HG02840 (cell line): ENCODE results near the gene TNRC6B.
"Not testable (repeated sequence)": the region's sequence is repeated elsewhere in the genome, so short reads cannot be mapped to it uniquely, and the experiment has no call there.

Experiments used
- ATAC-seq: cut with Tn5 transposase; IDR thresholded peaks from one replicate; pipeline ENCODE4 v1.9.1; 2021; ENCODE audit warnings: mild to moderate bottlenecking, moderate library complexity, moderate number of reproducible peaks; ENCODE audit not compliant: unreplicated experiment, low FRiP score

TNRC6B gene

DNA sequence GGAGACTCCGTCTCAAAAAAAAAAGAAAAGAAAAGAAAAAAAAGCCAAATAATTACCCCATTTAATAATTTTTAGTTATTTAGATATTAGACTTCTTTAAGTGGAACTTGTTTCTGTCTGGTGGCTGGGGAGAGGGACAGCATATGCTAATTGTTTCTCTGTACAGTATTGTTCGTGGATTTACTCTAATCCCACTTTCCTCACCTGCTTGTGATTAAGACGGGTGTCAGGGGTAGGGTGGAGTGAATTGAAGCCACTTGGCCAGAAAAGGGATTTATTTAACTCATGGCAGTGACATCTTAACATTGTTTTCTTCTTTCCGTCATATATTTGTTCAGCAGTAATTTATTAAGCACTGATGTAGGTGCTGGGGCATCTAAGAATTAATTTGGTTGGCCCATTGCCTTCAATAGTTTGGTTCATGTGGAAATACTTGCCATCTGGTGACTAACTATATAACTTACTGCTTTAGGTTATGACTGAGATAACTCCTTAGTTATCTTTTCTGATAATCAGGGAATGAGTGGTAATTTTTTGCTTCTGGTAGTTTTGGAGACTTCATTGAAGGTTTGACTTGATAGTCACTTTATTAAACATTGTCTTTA, 4.6 kb downstream of the TNRC6B start:
- ATAC-seq = no peak

GRCh38 chr22:40183029-40183581, 5.4 kb downstream of the TNRC6B start:
- no peak for ATAC-seq

DNA sequence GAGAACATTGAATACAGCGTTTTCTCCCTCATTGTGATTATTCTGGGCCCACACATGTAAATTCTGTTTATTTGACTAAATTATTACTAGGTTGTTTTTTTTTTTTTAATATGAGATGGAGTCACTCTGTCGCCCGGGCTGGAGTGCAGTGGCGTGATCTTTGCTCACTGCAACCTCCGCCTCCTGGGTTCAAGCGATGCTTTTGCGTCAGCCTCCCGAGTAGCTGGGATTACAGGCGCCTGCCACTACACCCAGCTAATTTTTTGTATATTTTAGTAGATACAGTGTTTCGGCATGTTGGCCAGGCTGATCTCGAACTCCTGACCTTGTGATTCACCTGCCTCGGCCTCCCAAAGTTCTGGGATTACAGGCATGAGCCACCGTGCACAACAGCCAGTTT, 5.9 kb downstream of the TNRC6B start:
- not testable (repeated sequence) for ATAC-seq

DNA sequence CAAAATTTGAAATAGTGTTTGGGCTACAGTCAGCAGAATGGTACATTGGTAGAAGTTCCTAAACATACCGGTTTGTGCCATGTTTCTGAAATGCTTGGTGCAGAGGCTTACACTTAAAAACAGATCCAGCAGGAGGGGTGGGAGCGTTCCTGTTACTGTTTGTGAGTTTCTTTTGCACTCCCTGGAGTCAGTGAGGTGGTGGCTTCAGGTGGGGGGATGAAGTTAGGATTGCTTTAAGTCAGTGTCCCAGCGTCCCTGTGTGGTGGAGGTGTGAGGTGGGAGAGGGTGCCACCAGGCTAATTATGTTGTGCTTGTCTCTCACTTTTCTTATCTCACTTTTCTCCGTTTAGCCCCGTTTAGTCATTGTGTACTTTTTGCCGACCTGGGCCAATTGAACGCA, 9.7 kb downstream of the TNRC6B start:
- no peak for ATAC-seq

DNA sequence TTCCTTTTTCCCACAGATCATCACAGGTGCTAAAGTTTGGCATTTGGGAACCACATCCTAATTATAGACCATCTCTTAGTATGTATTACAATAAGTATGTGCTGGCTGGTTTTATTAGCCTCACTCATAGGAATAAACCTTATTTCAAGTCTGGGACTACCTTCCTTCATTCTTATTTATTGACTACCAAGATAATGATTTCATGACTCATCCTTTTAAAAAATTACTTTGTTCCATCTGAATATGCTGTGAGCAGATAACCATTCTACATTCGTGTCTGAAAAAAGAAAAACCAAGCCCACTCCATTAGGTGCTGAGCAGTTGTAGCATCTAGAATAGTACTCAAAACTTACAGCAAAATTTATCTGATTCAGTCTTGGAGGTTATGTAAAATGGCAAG, 12.3 kb downstream of the TNRC6B start:
- no peak for ATAC-seq

- ATAC-seq = no peak
Observed at GRCh38 chr22:40190501-40190900, 12.8 kb downstream of the TNRC6B start.

- no peak for ATAC-seq
Observed at GRCh38 chr22:40193429-40194421, 16.0 kb downstream of the TNRC6B start.

GRCh38 chr22:40194656-40195055, 16.9 kb downstream of the TNRC6B start:
- ATAC-seq = no peak

- ATAC-seq = no peak
Observed at GRCh38 chr22:40196628-40197360, 19.1 kb downstream of the TNRC6B start.

GRCh38 chr22:40197421-40197820, 19.7 kb downstream of the TNRC6B start:
- ATAC-seq = not testable (repeated sequence)

DNA sequence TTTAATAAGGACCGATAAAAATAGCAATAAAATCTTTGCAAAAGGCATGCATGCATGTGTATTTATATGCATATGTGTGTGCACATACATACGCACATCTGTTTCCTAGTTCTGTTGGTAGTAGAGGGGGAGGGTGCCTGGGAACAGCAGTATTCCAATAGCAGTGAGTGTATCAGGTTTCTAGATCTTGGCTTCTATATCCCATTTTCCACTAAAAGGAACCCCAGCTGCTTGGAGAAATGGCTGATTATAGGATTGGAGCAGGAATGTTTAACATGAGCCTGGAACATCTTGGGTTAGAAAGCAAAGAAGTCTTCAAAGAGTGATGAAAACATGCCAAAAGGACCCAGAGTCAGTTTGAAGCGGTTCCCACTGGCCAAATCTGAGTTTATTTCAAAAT, 21.0 kb downstream of the TNRC6B start:
- ATAC-seq = no peak

GRCh38 chr22:40199223-40199622, 21.5 kb downstream of the TNRC6B start:
- no peak for ATAC-seq

DNA sequence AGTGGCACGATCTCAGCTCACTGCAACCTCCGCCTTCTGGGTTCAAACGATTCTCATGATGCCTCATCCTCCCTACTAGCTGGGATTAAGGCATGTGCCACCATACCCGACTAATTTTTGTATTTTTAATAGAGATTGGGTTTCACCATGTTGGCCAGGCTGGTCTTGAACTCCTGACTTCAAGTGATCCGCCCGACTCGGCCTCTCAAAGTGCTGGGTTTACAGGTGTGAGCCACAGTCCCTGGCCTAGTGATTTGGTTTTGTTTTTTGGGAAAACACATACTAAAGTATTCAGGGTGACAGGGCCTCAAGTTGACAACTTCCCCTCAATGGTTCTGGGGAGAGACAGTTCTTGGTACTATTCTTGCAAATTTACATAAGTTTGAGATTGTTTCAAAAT, 22.1 kb downstream of the TNRC6B start:
- ATAC-seq = no peak

DNA sequence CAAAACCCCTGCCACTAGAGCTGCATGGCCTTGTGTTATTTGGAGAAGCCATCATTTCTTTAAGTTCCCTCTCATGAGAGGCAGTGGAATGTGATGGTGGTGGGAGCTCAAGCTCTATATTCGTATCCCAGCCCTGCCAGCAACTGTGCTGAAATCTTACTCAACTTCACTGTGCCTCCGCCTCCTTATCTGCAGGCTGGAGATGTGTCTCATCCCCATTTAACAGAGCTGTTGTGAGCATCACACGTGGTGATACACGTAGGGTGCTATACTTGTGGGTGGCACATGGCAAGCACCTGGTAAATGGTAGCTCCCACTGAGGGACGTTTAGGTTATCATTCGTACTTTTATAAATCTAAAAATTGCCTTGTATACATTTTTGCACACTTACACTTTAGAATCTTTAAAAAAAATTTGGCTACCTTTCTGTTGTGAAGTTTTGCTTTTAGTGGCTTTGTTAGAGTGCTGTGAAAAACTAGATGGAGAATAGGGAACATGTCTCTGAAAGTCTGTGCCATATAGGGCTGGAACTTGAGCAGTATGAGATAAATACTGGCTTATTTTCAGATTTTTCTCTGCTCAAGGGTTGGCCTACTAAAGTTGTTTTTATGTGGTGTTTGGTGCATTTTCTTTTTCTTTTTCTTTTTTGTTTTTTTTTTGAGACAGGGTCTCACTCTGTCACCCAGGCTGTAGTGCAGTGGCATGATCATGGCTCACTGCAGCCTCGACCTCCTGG, 23.2 kb downstream of the TNRC6B start:
- ATAC-seq = no peak

GRCh38 chr22:40202225-40202944, 24.7 kb downstream of the TNRC6B start:
- ATAC-seq = no peak

DNA sequence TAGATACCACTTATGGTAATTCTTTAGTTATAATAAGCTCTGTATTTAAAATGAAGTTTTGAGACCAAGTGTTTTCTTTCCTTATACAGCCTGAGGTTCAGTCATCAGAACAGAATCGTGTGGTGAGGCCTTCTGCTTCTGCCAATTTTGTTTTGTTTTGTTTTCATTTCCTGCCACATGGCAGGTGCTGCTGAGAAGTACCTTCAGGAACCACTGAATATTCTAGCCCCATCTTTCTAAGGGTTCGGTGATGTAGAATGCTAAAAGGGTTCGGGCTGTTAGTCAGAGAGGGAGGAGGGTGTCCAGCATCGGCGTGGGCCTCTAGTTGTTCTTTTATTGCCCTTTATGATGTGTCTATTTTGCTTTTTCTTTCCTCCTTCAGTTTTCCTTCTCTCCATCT, 25.8 kb downstream of the TNRC6B start:
- no peak for ATAC-seq

DNA sequence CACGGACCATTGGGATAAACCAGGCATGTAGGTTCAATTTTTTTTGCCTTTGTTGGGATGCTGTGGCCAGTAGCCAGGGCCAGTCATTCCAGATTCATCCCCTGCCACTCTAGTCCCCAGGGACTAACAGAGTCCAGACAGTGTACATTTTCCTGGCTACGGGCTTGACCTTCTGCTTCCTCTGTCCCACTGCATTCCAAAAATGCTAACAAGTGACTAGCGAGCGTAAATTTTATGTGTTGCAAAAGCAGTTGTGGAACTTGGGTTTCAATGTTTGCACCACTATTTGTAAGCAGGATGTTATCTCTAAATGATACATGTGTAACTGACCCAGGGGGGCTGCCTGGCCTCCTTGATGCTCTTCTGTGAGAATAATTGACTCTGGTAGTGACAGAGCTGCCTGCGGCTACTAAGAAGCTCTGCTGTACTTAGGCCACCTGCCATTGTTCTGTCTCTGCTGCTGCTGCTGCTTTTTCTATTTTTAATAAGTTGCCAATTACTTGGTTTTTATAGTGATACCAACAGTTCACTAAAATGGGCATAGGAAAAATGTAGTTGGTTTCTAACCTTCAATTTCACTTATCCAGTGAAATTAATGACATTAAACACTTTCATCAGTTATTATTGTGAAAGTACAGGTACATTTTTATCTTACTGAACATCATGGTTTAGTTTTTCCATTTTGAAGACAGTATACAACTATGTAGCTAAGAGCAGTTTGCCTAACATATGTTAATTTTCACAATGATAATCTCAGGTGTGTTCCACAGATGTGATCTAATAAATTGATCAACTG, 26.8 kb downstream of the TNRC6B start:
- ATAC-seq = no peak

DNA sequence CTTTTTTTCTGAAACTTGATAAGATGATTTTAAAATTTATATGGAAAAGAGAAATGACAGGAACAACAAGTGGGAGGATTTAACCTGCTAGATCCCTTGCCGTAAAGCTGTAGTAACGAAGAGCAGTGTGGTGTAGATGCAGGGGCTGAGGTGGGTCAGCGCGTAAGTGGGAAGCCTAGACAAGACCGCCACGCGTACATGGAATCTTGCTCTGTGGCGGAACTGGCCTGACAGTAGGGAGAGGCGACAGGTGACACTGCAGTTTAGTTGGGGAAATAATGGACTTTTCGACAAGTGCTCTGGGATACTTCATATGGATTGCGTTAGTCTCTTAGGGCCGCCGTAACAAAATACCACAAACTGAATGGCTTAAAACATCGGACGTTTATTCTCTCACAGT, 28.8 kb downstream of the TNRC6B start:
- no peak for ATAC-seq

DNA sequence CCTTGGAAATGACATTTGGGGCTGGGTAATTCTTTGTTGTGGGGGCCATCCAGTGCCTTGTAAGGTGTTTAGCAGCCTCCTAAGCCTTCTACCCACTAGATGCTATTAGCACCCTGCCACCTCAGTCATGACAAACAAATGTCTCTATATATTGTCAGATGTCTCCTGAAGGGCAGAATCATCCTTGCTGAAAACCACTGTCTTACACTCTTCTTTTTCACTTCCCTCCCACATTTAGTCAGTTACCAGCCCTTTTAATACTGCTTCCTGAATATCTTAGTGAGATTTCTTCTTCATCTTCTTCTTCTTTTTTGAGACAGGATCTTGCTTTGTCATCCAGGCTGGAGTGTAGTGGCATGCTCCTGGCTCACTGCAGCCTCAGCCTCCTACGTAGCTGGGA, 33.1 kb downstream of the TNRC6B start:
- no peak for ATAC-seq
